Neural cell (in vitro differentiated cells): ENCODE measurements around the gene SERTAD1.

Experiments used
- EP300 ChIP-seq: fragments of 450-650 bp; conservative IDR thresholded peaks from 2 replicates; pipeline ENCODE4 v1.6.1; 2014; ENCODE audit warnings: antibody characterized with exemption, mild to moderate bottlenecking, moderate library complexity; ENCODE audit not compliant: poor library complexity, severe bottlenecking
- EZH2 ChIP-seq: fragments of 200-600, 300-800 bp; shearing (Covaris generic), sonication (generic); IDR thresholded peaks from 2 replicates; pipeline ENCODE4 v1.6.1; 2014; ENCODE audit warnings: antibody characterized with exemption, low read length, borderline replicate concordance, mild to moderate bottlenecking; ENCODE audit not compliant: insufficient read depth, poor library complexity, severe bottlenecking
- MXI1 ChIP-seq: fragments of 450-650 bp; conservative IDR thresholded peaks from 2 replicates; pipeline ENCODE4 v1.6.1; 2014; ENCODE audit warnings: antibody characterized with exemption, mild to moderate bottlenecking; ENCODE audit not compliant: poor library complexity, severe bottlenecking
- POLR2AphosphoS5 ChIP-seq: IDR thresholded peaks from 2 replicates; pipeline ENCODE4 v1.6.1; 2012
- RAD21 ChIP-seq: fragments of 450-650 bp; conservative IDR thresholded peaks from 2 replicates; pipeline ENCODE4 v1.6.1; 2014; ENCODE audit warnings: antibody characterized with exemption, mild to moderate bottlenecking, moderate library complexity
- REST ChIP-seq: IDR thresholded peaks from 2 replicates; pipeline ENCODE4 v1.6.1; 2012; ENCODE audit warnings: borderline replicate concordance
- SMC3 ChIP-seq: fragments of 450-650 bp; conservative IDR thresholded peaks from 2 replicates; pipeline ENCODE4 v1.6.1; 2014; ENCODE audit warnings: antibody characterized with exemption, mild to moderate bottlenecking, moderate library complexity; ENCODE audit not compliant: poor library complexity
- TAF1 ChIP-seq: IDR thresholded peaks from 2 replicates; pipeline ENCODE4 v1.6.1; 2012; ENCODE audit warnings: low read depth
- TF ChIP-seq, protein P1 (sequence below): fragments of 450-650 bp; IDR thresholded peaks from 2 replicates; pipeline ENCODE4 v1.5.1; 2014; ENCODE audit warnings: antibody characterized with exemption, mild to moderate bottlenecking, moderate library complexity; ENCODE audit not compliant: poor library complexity, severe bottlenecking

DNA sequence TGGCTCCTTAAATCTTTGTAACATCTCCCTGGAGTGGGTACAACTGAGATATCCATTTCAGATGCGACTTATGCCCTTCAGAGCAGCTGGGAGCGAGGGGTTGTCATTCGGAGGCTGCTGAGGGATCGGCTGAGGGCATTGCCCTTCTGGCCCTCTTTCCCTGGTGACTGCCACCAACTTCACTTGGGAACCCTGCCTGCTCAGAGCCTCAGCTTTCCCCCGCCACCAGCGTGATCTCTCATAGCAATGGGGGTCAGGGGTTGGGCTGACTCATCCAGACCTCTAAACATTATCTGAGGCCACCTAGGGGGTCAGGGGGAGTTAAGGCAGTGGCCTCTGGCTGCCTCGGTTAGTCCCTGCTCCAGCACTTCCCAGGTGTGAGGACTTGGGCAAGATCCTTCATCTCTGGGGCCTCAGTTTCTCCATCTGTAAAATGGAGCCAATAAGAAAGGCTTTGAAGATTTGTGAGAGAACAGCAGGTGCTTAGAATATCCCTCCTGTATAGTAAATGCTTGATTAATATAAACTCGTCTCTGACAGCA is 13.8 kb downstream of the SERTAD1 start:
- TF ChIP-seq, protein P1, sequence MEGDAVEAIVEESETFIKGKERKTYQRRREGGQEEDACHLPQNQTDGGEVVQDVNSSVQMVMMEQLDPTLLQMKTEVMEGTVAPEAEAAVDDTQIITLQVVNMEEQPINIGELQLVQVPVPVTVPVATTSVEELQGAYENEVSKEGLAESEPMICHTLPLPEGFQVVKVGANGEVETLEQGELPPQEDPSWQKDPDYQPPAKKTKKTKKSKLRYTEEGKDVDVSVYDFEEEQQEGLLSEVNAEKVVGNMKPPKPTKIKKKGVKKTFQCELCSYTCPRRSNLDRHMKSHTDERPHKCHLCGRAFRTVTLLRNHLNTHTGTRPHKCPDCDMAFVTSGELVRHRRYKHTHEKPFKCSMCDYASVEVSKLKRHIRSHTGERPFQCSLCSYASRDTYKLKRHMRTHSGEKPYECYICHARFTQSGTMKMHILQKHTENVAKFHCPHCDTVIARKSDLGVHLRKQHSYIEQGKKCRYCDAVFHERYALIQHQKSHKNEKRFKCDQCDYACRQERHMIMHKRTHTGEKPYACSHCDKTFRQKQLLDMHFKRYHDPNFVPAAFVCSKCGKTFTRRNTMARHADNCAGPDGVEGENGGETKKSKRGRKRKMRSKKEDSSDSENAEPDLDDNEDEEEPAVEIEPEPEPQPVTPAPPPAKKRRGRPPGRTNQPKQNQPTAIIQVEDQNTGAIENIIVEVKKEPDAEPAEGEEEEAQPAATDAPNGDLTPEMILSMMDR = no peak
- TF ChIP-seq EZH2 (no peak), REST (no peak), POLR2AphosphoS5 (no peak), EP300 (no peak), MXI1 (no peak), RAD21 (no peak), SMC3 (no peak), TAF1 (no peak)
